ENCODE results near the gene ACAP3.

Gene ACAP3

GRCh38 chr1:1345384-1345783 lies 37.7 kb upstream of the ACAP3 start:
- no peak for DNase-seq (ENCODE audit: low spot score)

- no peak for DNase-seq (ENCODE audit: low spot score)
Observed at GRCh38 chr1:1344655-1345361, 37.1 kb upstream of the ACAP3 start.

GRCh38 chr1:1343811-1344421 lies 36.2 kb upstream of the ACAP3 start:
- DNase-seq (ENCODE audit: low spot score): no peak

GRCh38 chr1:1342584-1343115 lies 34.9 kb upstream of the ACAP3 start:
- no peak for DNase-seq (ENCODE audit: low spot score)

- no peak for DNase-seq (ENCODE audit: low spot score)
Observed at GRCh38 chr1:1342061-1342562, 34.4 kb upstream of the ACAP3 start.

GRCh38 chr1:1341549-1342021 lies 33.9 kb upstream of the ACAP3 start:
- DNase-seq (ENCODE audit: low spot score): no peak

- no peak for DNase-seq (ENCODE audit: low spot score)
Observed at GRCh38 chr1:1340791-1341548, 33.2 kb upstream of the ACAP3 start.

GRCh38 chr1:1340185-1340584 lies 32.5 kb upstream of the ACAP3 start:
- DNase-seq (ENCODE audit: low spot score): no peak

GRCh38 chr1:1338278-1338677 lies 30.5 kb upstream of the ACAP3 start:
- no peak for DNase-seq (ENCODE audit: low spot score)

GRCh38 chr1:1337793-1338147 lies 30.0 kb upstream of the ACAP3 start:
- DNase-seq (ENCODE audit: low spot score): no peak

GRCh38 chr1:1336931-1337792 lies 29.4 kb upstream of the ACAP3 start:
- no peak for DNase-seq (ENCODE audit: low spot score)

- no peak for DNase-seq (ENCODE audit: low spot score)
Observed at GRCh38 chr1:1336446-1336845, 28.7 kb upstream of the ACAP3 start.

GRCh38 chr1:1335792-1336248 lies 28.1 kb upstream of the ACAP3 start:
- no peak for DNase-seq (ENCODE audit: low spot score)

- DNase-seq (ENCODE audit: low spot score): no peak
Observed at GRCh38 chr1:1335283-1335682, 27.6 kb upstream of the ACAP3 start.

- no peak for DNase-seq (ENCODE audit: low spot score)
Observed at GRCh38 chr1:1334835-1335234, 27.1 kb upstream of the ACAP3 start.

- DNase-seq (ENCODE audit: low spot score): no peak
Observed at GRCh38 chr1:1333551-1334241, 26.0 kb upstream of the ACAP3 start.

- DNase-seq (ENCODE audit: low spot score): no peak
Observed at GRCh38 chr1:1332774-1333480, 25.2 kb upstream of the ACAP3 start.

- no peak for DNase-seq (ENCODE audit: low spot score)
Observed at GRCh38 chr1:1332031-1332755, 24.5 kb upstream of the ACAP3 start.

GRCh38 chr1:1331068-1331965 lies 23.6 kb upstream of the ACAP3 start, which contains the start of gene TAS1R3:
Gene TAS1R3, plus strand, starts transcription at chr1:1331280. Its CDS starts 66 bp downstream, at chr1:1331346.
- DNase-seq (ENCODE audit: low spot score): no peak
